K562 (cell line): ENCODE measurements around the gene TECPR1. TPM values are rescaled to one million over a fixed set of nuclear protein-coding genes. Genes with fewer than 3 reads are reported as not detected.

ENCODE experiments used
- ATAC-seq: fragments of 200-7000 bp; cut with Tn5 transposase; 3 replicates; pipeline ENCODE4 v1.9.1; 2020; ENCODE audit warnings: moderate library complexity
- BruUV-seq: library from RNA; stranded (reverse); fragments of 400-500 nt; replicated peaks from 2 replicates; lab custom pipeline; 2021; lab: Mats Ljungman, UMichigan
- CTCF ChIA-PET: fragments of 300-600 bp; formaldehyde crosslinking; extraction: SDS; loops from one replicate; lab custom pipeline; 2021; ENCODE audit warnings: low intra/inter-chr PET ratio; lab: Yijun Ruan, JAX
- POLR2A ChIA-PET: fragments of 300-600, 350-650 bp; sonication (Branson Sonifier 250); formaldehyde crosslinking; extraction: SDS; loops from one replicate; lab custom pipeline; 2021; ENCODE audit warnings: antibody characterized with exemption, inconsistent platforms; lab: Yijun Ruan, JAX
- DNase-seq, 4 experiments: peaks; one replicate each; pipeline versions ENCODE4 v3.0.0 to v3.0.0-alpha.2; 2011 to 2018; ENCODE audit warnings: low spot score in 3 of 4, mixed read lengths in 3 of 4; ENCODE audit errors: extremely low read depth in 1 of 4
- FAIRE-seq: peaks from 2 replicates; lab custom pipeline; 2011; peaks lifted over from hg19 to GRCh38; lab: Jason Lieb, UNC
- H2AFZ ChIP-seq: 2 replicates; pipeline ENCODE4 v1.6.0; 2011; ENCODE audit warnings: low read depth, low read length, control low read depth, inconsistent platforms
- H3K27ac ChIP-seq: fragments of 200-600 bp; 3 replicates; pipeline ENCODE4 v1.8.0; 2011; ENCODE audit warnings: low read depth, mild to moderate bottlenecking, control low read depth, inconsistent platforms, low read length, moderate library complexity, mixed read lengths; ENCODE audit errors: extremely low read depth
- H3K27me3 ChIP-seq, 2 experiments: fragments of 300-600 bp in 1 of 2; 2 replicates in 1 of 2; 3 replicates in 1 of 2; pipeline versions ENCODE4 v1.6.0 to v1.8.0; 2011; ENCODE audit warnings: inconsistent platforms in 2 of 2, low read length in 2 of 2, mild to moderate bottlenecking in 1 of 2, mixed read lengths in 1 of 2, moderate library complexity in 1 of 2; ENCODE audit not compliant: control insufficient read depth in 2 of 2, insufficient read depth in 2 of 2
- H3K36me3 ChIP-seq: fragments of 300-600 bp; 3 replicates; pipeline ENCODE4 v1.8.0; 2011; ENCODE audit warnings: mild to moderate bottlenecking, low read length, inconsistent platforms; ENCODE audit not compliant: control insufficient read depth, insufficient read depth
- H3K4me1 ChIP-seq, 2 experiments: fragments of 200-600 bp in 1 of 2; replicated peaks in 1 of 2; 2 replicates in 1 of 2; 3 replicates in 1 of 2; pipeline versions ENCODE4 v1.5.1 to v1.8.0; 2011; ENCODE audit warnings: inconsistent platforms in 2 of 2, low read length in 2 of 2, mild to moderate bottlenecking in 1 of 2, mixed read lengths in 1 of 2, moderate library complexity in 1 of 2; ENCODE audit not compliant: control insufficient read depth in 2 of 2, insufficient read depth in 2 of 2
- H3K4me2 ChIP-seq: 2 replicates; pipeline ENCODE4 v1.6.1; 2011; ENCODE audit warnings: low read length, control low read depth, inconsistent platforms, mixed read lengths; ENCODE audit not compliant: insufficient read depth
- H3K4me3 ChIP-seq: fragments of 200-600 bp; sonication (generic), shearing (Covaris generic); 2 replicates; pipeline ENCODE4 v1.5.1; 2016; ENCODE audit warnings: control low read depth, inconsistent platforms
- H3K79me2 ChIP-seq: fragments of 200-600 bp; 3 replicates; pipeline ENCODE4 v1.8.0; 2011; ENCODE audit warnings: low read length, inconsistent platforms; ENCODE audit not compliant: control insufficient read depth, insufficient read depth
- H3K9ac ChIP-seq, 2 experiments: 2 replicates each; pipeline versions ENCODE4 v1.6.0 to v1.6.1; 2011; ENCODE audit warnings: low read depth in 2 of 2, low read length in 2 of 2, control low read depth in 1 of 2, inconsistent platforms in 1 of 2, mild to moderate bottlenecking in 1 of 2, mixed read lengths in 1 of 2; ENCODE audit not compliant: insufficient read depth in 1 of 2
- H3K9me1 ChIP-seq: one replicate; pipeline ENCODE4 v1.6.0; 2011; ENCODE audit warnings: inconsistent platforms, mild to moderate bottlenecking, low read length, moderate library complexity; ENCODE audit not compliant: control insufficient read depth, insufficient read depth
- H3K9me3 ChIP-seq: replicated peaks from 2 replicates; pipeline ENCODE4 v1.5.1; 2011; ENCODE audit warnings: low read depth, low read length, inconsistent platforms; ENCODE audit not compliant: control insufficient read depth, insufficient read depth
- H4K20me1 ChIP-seq: replicated peaks from 2 replicates; pipeline ENCODE4 v1.6.1; 2011; ENCODE audit warnings: low read length, inconsistent platforms, mixed read lengths; ENCODE audit not compliant: control insufficient read depth, insufficient read depth
- HSF4 ChIP-seq: fragments of 250-450 bp; sonication (Bioruptor Pico); IDR thresholded peaks from 2 replicates; pipeline ENCODE4 v2.1.2; 2022; ENCODE audit warnings: mild to moderate bottlenecking, moderate library complexity, borderline replicate concordance
- POLR2G ChIP-seq: fragments of 200-400 bp; formaldehyde crosslinking; IDR thresholded peaks from 2 replicates; pipeline ENCODE4 v1.6.1; 2017; ENCODE audit warnings: low read depth, mild to moderate bottlenecking, antibody characterized with exemption, low read length, moderate library complexity
- SAFB ChIP-seq: fragments of 200-400 bp; formaldehyde crosslinking; IDR thresholded peaks from 2 replicates; pipeline ENCODE4 v1.6.1; 2017; ENCODE audit warnings: low read depth, low read length, borderline replicate concordance
- SMAD2 ChIP-seq: fragments of 150-350 bp; IDR thresholded peaks from 2 replicates; pipeline ENCODE4 v1.6.1; 2014; ENCODE audit warnings: low read depth, mild to moderate bottlenecking, low read length
- WGBS: fragments of 100-300 bp; shearing (Covaris generic); methylation state at CpG from one replicate; pipeline ENCODE4 v1.1.6; 2016; ENCODE audit warnings: low coverage, mixed read lengths; ENCODE audit not compliant: insufficient coverage; ENCODE audit errors: missing lambda C conversion rate; 5-methylcytosine and 5-hydroxymethylcytosine counted together
- in situ Hi-C: fragments of 300-500 bp; cut with MboI; formaldehyde crosslinking; loops from 4 replicates; pipeline ENCODE4 v1.15.0; 2018; ENCODE audit warnings: inconsistent platforms, mixed read lengths
- intact Hi-C: fragments of 100-400 bp; cut with micrococcal nuclease; formaldehyde crosslinking; loops from 2 replicates; pipeline ENCODE4 v1.14.2; 2022
- polyA plus RNA-seq, 8 experiments: library from polyadenylated mRNA; depleted of rRNA in 4 of 8; stranded (reverse) in 5 of 8; unstranded in 3 of 8; fragments of >200 nt; fragmentation: Nextera tagmentation in 2 of 8; fragmentation: Illumina TruSeq in 1 of 8; extraction: Ambion mirVana in 2 of 8; extraction: Trizol in 1 of 8; gene quantifications; 2 replicates each; pipeline versions ENCODE4 v1.2.1 to v1.2.3, GENCODE V29; 2011 to 2014; ENCODE audit warnings: inconsistent platforms in 1 of 8, missing spikeins in 1 of 8
- total RNA-seq, 7 experiments: library from RNA; depleted of rRNA in 6 of 7; stranded (reverse); fragments of >200 nt in 6 of 7; fragmentation: Illumina TruSeq in 2 of 7; extraction: Trizol in 2 of 7; gene quantifications; 2 replicates each; pipeline versions ENCODE4 v1.2.1 to v1.2.3, GENCODE V29; 2011 to 2021; ENCODE audit warnings: low replicate concordance in 1 of 7

TECPR1 gene
- total and polyA plus RNA-seq, 9 of the 15 experiments (the other 6 are each of a cell fraction or from before 2014, with no cell fraction given): 0.17 to 15.0 (median 2.2) TPM

- ChIA-PET POLR2A (no interaction called here), CTCF (no interaction called here)
- no CpG with 5 or more reads among the region's 45 CpGs for WGBS
- Histone ChIP-seq H3K9me1 (no peaks in the 10 kb centered on the region), H3K36me3 (peaks cover 16% of the 10 kb centered on the region; the same call in 1 of the 3 replicates), H4K20me1 (peaks cover 12% of the 10 kb centered on the region), H3K27ac (0 out of 3 replicates have a peak within 1 kb of the TSS, but pooled peaks have one; percentile 15), H2AFZ (no peak within 1 kb of the TSS; the same call in 1 of the 2 replicates), H3K4me2 (peak within 1 kb of the TSS; percentile 63; the same call in 1 of the 2 replicates), H3K9ac (peak within 1 kb of the TSS in 1 of 2 experiments; percentile 72; a peak in 3 of 4 replicates), H3K27me3 (peaks cover 13 to 25% of the 10 kb centered on the region in 2 experiments; a peak in 4 of 5 replicates), H3K79me2 (no peaks in the 10 kb centered on the region), H3K9me3 (no peaks in the 10 kb centered on the region), H3K4me3 (peak within 1 kb of the TSS; percentile 21; the same call in 1 of the 2 replicates), H3K4me1 (peaks cover 0 to 36% of the 10 kb centered on the region in 2 experiments; a peak in 3 of 5 replicates)
- BruUV-seq: no TSS peak
- DNase-seq: peak; percentile 48 to 75 (median 68)
- TF ChIP-seq SAFB (peak; percentile 51; the same call in 1 of the 2 replicates), HSF4 (no peak)
- in situ Hi-C loops (no loop called here), intact Hi-C loops (no loop called here)
- peak; percentile 76 for ATAC-seq
- FAIRE-seq: no peak
Observed at GRCh38 chr7:98211221-98211675, 40.8 kb downstream of the TECPR1 start, which contains the start of gene BHLHA15. BHLHA15 (plus strand) TSS chr7:98211439; CDS start chr7:98212310, 871 bp downstream.

- intact Hi-C loops (no loop called here), in situ Hi-C loops (no loop called here)
- Histone ChIP-seq H3K27me3 (peaks cover 10 to 19% of the 10 kb centered on the region in 2 experiments; a peak in 4 of 5 replicates), H3K9me1 (no peaks in the 10 kb centered on the region), H3K9me3 (no peaks in the 10 kb centered on the region), H2AFZ (no peak overlapping the region), H3K4me1 (peaks cover 0 to 37% of the 10 kb centered on the region in 2 experiments; a peak in 3 of 5 replicates), H3K27ac (no peak overlapping the region), H3K4me2 (no peak overlapping the region), H3K79me2 (no peaks in the 10 kb centered on the region), H4K20me1 (peaks cover 9% of the 10 kb centered on the region), H3K4me3 (no peak overlapping the region), H3K36me3 (peaks cover 22% of the 10 kb centered on the region; the same call in 1 of the 3 replicates), H3K9ac (no peak overlapping the region)
- DNase-seq: no peak
- TF ChIP-seq SMAD2 (no peak), POLR2G (peak; percentile 47; the same call in 1 of the 2 replicates)
- POLR2A ChIA-PET: no interaction called here
- no TSS peak for BruUV-seq
- CTCF ChIA-PET: no interaction called here
- WGBS: 91% methylated on average over 23 of the region's 49 CpGs
- no peak for FAIRE-seq
- no peak for ATAC-seq
Observed at GRCh38 chr7:98210513-98211220, 41.4 kb downstream of the TECPR1 start.
